Endothelial cell of umbilical vein (primary cell): ENCODE data around the gene CCT4. TPM values are rescaled to one million over a fixed set of nuclear protein-coding genes. Genes with fewer than 3 reads are reported as not detected.

ENCODE experiments used
- Bru-seq: library from RNA; stranded (reverse); fragments of 400-500 nt; gene quantifications from one replicate; lab custom pipeline; 2021; lab: Mats Ljungman, UMichigan
- BruChase-seq, 2 experiments: library from RNA; stranded (reverse); fragments of 400-500 nt; gene quantifications; one replicate each; lab custom pipeline; 2021; lab: Mats Ljungman, UMichigan
- BruUV-seq: library from RNA; stranded (reverse); fragments of 400-500 nt; replicated peaks from 2 replicates; lab custom pipeline; 2021; lab: Mats Ljungman, UMichigan
- CTCF ChIA-PET: fragments of 300-600, 350-600 bp; sonication (Branson Sonifier 250); formaldehyde crosslinking; loops from one replicate; lab custom pipeline; 2021; ENCODE audit warnings: antibody characterized with exemption, inconsistent platforms; lab: Charles Lee
- POLR2A ChIA-PET: fragments of 300-600, 350-600 bp; sonication (Branson Sonifier 250); formaldehyde crosslinking; loops from one replicate; lab custom pipeline; 2021; ENCODE audit warnings: antibody characterized with exemption, inconsistent platforms; lab: Charles Lee
- DNase-seq: peaks from one replicate; pipeline ENCODE4 v3.0.0-alpha.2; 2011; ENCODE audit warnings: low read depth, low spot score
- FAIRE-seq: peaks from 2 replicates; lab custom pipeline; 2011; peaks lifted over from hg19 to GRCh38; lab: Jason Lieb, UNC
- H2AFZ ChIP-seq: 2 replicates; pipeline ENCODE4 v1.6.0; 2012; ENCODE audit warnings: low read depth, low read length, control low read depth, inconsistent platforms
- H3K27ac ChIP-seq: 2 replicates; pipeline ENCODE4 v1.5.1; 2011; ENCODE audit warnings: low read depth, mild to moderate bottlenecking, control low read depth, low read length, moderate library complexity; ENCODE audit not compliant: insufficient read depth
- H3K27me3 ChIP-seq, 2 experiments: 2 replicates each; pipeline versions ENCODE4 v1.6.0 to v1.6.1; 2011; ENCODE audit warnings: low read length in 2 of 2, mixed read lengths in 1 of 2; ENCODE audit not compliant: control insufficient read depth in 2 of 2, insufficient read depth in 2 of 2
- H3K36me3 ChIP-seq, 2 experiments: 2 replicates in 1 of 2; 3 replicates in 1 of 2; pipeline ENCODE4 v1.5.1; 2011; ENCODE audit warnings: low read length in 2 of 2, mild to moderate bottlenecking in 1 of 2, moderate library complexity in 1 of 2; ENCODE audit not compliant: control insufficient read depth in 2 of 2, insufficient read depth in 2 of 2; ENCODE audit errors: extremely low read depth in 1 of 2
- H3K4me1 ChIP-seq: 3 replicates; pipeline ENCODE4 v1.5.1; 2011; ENCODE audit warnings: mild to moderate bottlenecking, low read length; ENCODE audit not compliant: control insufficient read depth, insufficient read depth; ENCODE audit errors: extremely low read depth
- H3K4me2 ChIP-seq: 2 replicates; pipeline ENCODE4 v1.6.1; 2011; ENCODE audit warnings: low read length, control low read depth, mixed read lengths; ENCODE audit not compliant: insufficient read depth
- H3K4me3 ChIP-seq, 3 experiments: fragments of 200-600 bp in 1 of 3; sonication (generic), shearing (Covaris generic) in 1 of 3; replicated peaks in 1 of 3; 2 replicates each; pipeline ENCODE4 v1.5.1; 2011 to 2016; ENCODE audit warnings: control low read depth in 3 of 3, low read length in 3 of 3, mild to moderate bottlenecking in 2 of 3, inconsistent platforms in 1 of 3, low read depth in 1 of 3, moderate library complexity in 1 of 3; ENCODE audit not compliant: insufficient read depth in 1 of 3
- H3K79me2 ChIP-seq: 2 replicates; pipeline ENCODE4 v1.6.0; 2012; ENCODE audit warnings: low read length, inconsistent platforms; ENCODE audit not compliant: control insufficient read depth, insufficient read depth
- H3K9ac ChIP-seq: replicated peaks from 2 replicates; pipeline ENCODE3; 2011; ENCODE audit warnings: low read length, control low read depth; ENCODE audit not compliant: insufficient read depth; ENCODE audit errors: extremely low read depth
- H3K9me1 ChIP-seq: replicated peaks from 3 replicates; pipeline ENCODE4 v1.6.0; 2011; ENCODE audit warnings: mild to moderate bottlenecking, low read length; ENCODE audit not compliant: control insufficient read depth, insufficient read depth; ENCODE audit errors: extremely low read depth
- H3K9me3 ChIP-seq: replicated peaks from 2 replicates; pipeline ENCODE4 v1.5.1; 2012; ENCODE audit warnings: low read length, inconsistent platforms; ENCODE audit not compliant: control insufficient read depth, insufficient read depth
- H4K20me1 ChIP-seq: replicated peaks from 2 replicates; pipeline ENCODE3; 2011; ENCODE audit warnings: mild to moderate bottlenecking, low read length; ENCODE audit not compliant: control insufficient read depth, insufficient read depth; ENCODE audit errors: extremely low read depth
- FOS ChIP-seq: IDR thresholded peaks from 2 replicates; pipeline ENCODE4 v1.6.1; 2011; ENCODE audit warnings: mild to moderate bottlenecking, low read length, moderate library complexity, borderline replicate concordance; ENCODE audit not compliant: insufficient read depth
- JUN ChIP-seq: IDR thresholded peaks from 2 replicates; pipeline ENCODE4 v1.6.1; 2011; ENCODE audit warnings: borderline replicate concordance, low read depth; ENCODE audit not compliant: insufficient read length, insufficient read depth
- MYC ChIP-seq: IDR thresholded peaks from one replicate; pipeline ENCODE4 v1.6.1; 2011; ENCODE audit warnings: mild to moderate bottlenecking, low read depth, low read length
- POLR2A ChIP-seq: IDR thresholded peaks from 2 replicates; pipeline ENCODE4 v1.6.1; 2012; ENCODE audit warnings: low read depth, mild to moderate bottlenecking, control low read depth, low read length
- POLR2AphosphoS5 ChIP-seq: IDR thresholded peaks from 2 replicates; pipeline ENCODE4 v1.6.1; 2012; ENCODE audit warnings: low read depth, mild to moderate bottlenecking, control low read depth, low read length, moderate library complexity; ENCODE audit not compliant: insufficient read depth
- dilution Hi-C: fragments of 300-500 bp; cut with MboI; formaldehyde crosslinking; loops from one replicate; pipeline ENCODE4 v1.15.0; 2019; ENCODE audit warnings: low sequenced_read_pairs; ENCODE audit not compliant: extremely low pct_ligation_motif_present
- intact Hi-C: fragments of 100-400 bp; cut with micrococcal nuclease; formaldehyde crosslinking; loops from one replicate; pipeline ENCODE4 v1.10.0; 2022
- long read RNA-seq: library from polyadenylated mRNA; stranded (forward); transcript quantifications from one replicate; pipeline ENCODE4 v2.0.0, GENCODE V29; 2021
- polyA minus RNA-seq, 3 experiments: library from RNA; depleted of rRNA, polyadenylated mRNA; stranded (reverse); fragments of >200 nt; gene quantifications; 1 replicate in 1 of 3; 2 replicates in 2 of 3; pipeline ENCODE4 v1.2.3, GENCODE V29; 2011
- polyA plus RNA-seq, 4 experiments: library from polyadenylated mRNA; depleted of rRNA in 3 of 4; stranded (reverse) in 3 of 4; unstranded in 1 of 4; fragments of >200 nt; gene quantifications; 2 replicates each; pipeline versions ENCODE4 v1.2.1 to v1.2.3, GENCODE V29; 2011 to 2012; ENCODE audit warnings: missing spikeins in 1 of 4
- total RNA-seq: library from RNA; stranded (reverse); gene quantifications from 2 replicates; pipeline ENCODE4 v1.2.3, GENCODE V29; 2021
- TF ChIP-seq, protein P1 (sequence below): IDR thresholded peaks from 2 replicates; pipeline ENCODE4 v1.6.1; 2011; ENCODE audit not compliant: insufficient read depth, insufficient read length

CCT4 gene
- total RNA-seq (220 and 222 TPM in 2 replicates), polyA plus RNA-seq (57.3 and 78.5 TPM in 2 replicates), polyA minus RNA-seq (77.2 and 78.8 TPM in 2 replicates), Bru-seq, nascent RNA (percentile 95 among the genes with signal in this experiment), BruChase-seq, experiment 1, labeled RNA remaining after a 6-hour chase (percentile 98 among the genes with signal in this experiment), BruChase-seq, experiment 2, labeled RNA remaining after a 2-hour chase (percentile 95 among the genes with signal in this experiment)
- polyA plus RNA-seq (2011; cell fraction: cytosol; rRNA removed), result 112 and 114 TPM in 2 replicates
- 64.5 and 78.0 TPM in 2 replicates for polyA plus RNA-seq (2011; cell fraction: nucleus; rRNA removed)
- polyA plus RNA-seq (2012), result 209 and 246 TPM in 2 replicates
- 109 TPM for polyA minus RNA-seq (2011; cell fraction: cytosol; rRNA and poly(A)+ RNA removed)
- polyA minus RNA-seq (2011; cell fraction: nucleus; rRNA and poly(A)+ RNA removed), result 50.7 and 53.8 TPM in 2 replicates
- long read RNA-seq, transcript CCT4-202 (2 exons, 388 nt), result minor isoform, 16 of 618 reads
- long read RNA-seq, transcript CCT4-201 (14 exons, 2,520 nt), result major isoform, 563 of 618 reads
- long read RNA-seq, partial matches to known transcripts, result 16 of 618 reads
- long read RNA-seq, other reads (novel, unspliced or antisense), result 23 of 618 reads

DNA sequence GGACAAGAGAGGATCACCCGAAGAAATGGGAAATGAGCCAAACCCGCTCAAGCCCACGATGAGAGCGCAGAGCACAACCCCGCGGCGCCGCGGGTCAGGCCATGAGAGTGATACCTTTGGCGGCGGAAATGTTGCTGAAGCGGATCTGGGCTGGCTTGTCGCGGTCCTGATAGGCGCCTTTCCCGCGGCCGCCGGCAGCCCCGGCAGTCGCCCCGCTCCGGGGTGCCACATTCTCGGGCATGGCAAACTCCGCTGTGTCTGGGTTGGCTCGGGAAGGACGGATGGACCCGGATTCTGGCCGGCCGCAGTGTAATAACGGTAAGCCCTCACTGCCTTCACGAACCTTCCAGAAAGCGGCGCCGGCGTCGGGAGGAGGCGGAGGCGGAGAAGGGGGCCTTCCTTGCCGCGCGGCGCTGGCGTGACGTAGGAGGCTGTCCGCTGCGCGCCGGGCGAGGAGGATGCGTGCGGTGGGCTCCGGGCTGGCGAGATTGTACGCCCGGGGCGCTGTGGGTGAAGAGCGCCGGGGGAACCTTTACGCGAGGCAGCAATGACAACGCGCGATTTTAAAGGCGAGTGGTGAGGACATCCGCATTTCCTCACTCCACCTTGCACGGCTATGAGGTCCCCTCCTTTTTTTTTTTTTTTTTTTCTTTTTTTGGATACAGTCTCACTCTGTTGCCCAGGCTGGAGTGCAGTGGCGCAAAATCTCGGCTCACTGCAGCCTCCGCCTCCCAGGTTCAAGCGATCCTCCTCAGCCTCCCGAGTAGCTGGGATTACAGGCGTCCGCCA is at the start of gene CCT4:
Gene CCT4, minus strand, starts transcription at position 390 of the 789 bp plus-strand sequence. Its CDS starts 149 bp downstream, at position 241.
- TF ChIP-seq MYC, result peak; percentile 91
- peak; percentile 97 for TF ChIP-seq POLR2AphosphoS5
- TF ChIP-seq JUN, result no peak
- peak; percentile 94 for TF ChIP-seq POLR2A
- TF ChIP-seq, protein P1, sequence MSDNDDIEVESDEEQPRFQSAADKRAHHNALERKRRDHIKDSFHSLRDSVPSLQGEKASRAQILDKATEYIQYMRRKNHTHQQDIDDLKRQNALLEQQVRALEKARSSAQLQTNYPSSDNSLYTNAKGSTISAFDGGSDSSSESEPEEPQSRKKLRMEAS, result peak; percentile 59
- TF ChIP-seq FOS, result no peak
- Histone ChIP-seq H3K79me2 (peaks cover 47% of the 10 kb centered on the region), H3K9me1 (no peaks in the 10 kb centered on the region), H3K9me3 (no peaks in the 10 kb centered on the region), H3K9ac (peak within 1 kb of the TSS; percentile 95), H3K27ac (peak within 1 kb of the TSS; percentile 74), H4K20me1 (no peaks in the 10 kb centered on the region), H3K4me2 (peak within 1 kb of the TSS; percentile 94), H3K27me3 (no peaks in the 10 kb centered on the region), H2AFZ (peak within 1 kb of the TSS; percentile 61), H3K36me3 (peaks cover 2 to 3% of the 10 kb centered on the region in 2 experiments), H3K4me3 (peak within 1 kb of the TSS; percentile 91 to 98 (median 95)), H3K4me1 (peaks cover 11% of the 10 kb centered on the region)
- FAIRE-seq (peak; percentile 76), DNase-seq (peak; percentile 92)
- POLR2A ChIA-PET, result no interaction called here
- intact Hi-C loops, result loop anchor here (2.0 kb wide), 1 partner anchor 34 kb away; the partner anchor contains the start of gene FAM161A
- BruUV-seq, result TSS peak; percentile 81
- CTCF ChIA-PET, result no interaction called here
- dilution Hi-C loops, result no loop called here
